IMR-90 (cell line): ENCODE measurements around the gene OPHN1. TPM values are rescaled to one million over a fixed set of nuclear protein-coding genes. Genes with fewer than 3 reads are reported as not detected.

ENCODE experiments used
- ATAC-seq: fragments of 200-7000 bp; cut with Tn5 transposase; 2 replicates; pipeline ENCODE4 v1.9.1; 2020; ENCODE audit warnings: low read depth, mild to moderate bottlenecking, moderate library complexity
- BruUV-seq: library from RNA; stranded (reverse); fragments of 400-500 nt; replicated peaks from 2 replicates; lab custom pipeline; 2021; lab: Mats Ljungman, UMichigan
- CTCF ChIA-PET: fragments of 300-600 bp; formaldehyde crosslinking; extraction: SDS; loops from one replicate; lab custom pipeline; 2021; ENCODE audit warnings: antibody characterized with exemption; lab: Yijun Ruan, JAX
- POLR2A ChIA-PET: fragments of 300-600 bp; sonication (Branson Sonifier 250); formaldehyde crosslinking; loops from one replicate; lab custom pipeline; 2022; ENCODE audit warnings: antibody characterized with exemption; ENCODE audit not compliant: unreplicated experiment; lab: Charles Lee
- DNase-seq: peaks from one replicate; pipeline ENCODE4 v3.0.0; 2013
- H2AFZ ChIP-seq: replicated peaks from 2 replicates; pipeline ENCODE3; 2013; ENCODE audit warnings: low read length, mild to moderate bottlenecking; ENCODE audit not compliant: poor library complexity
- H2AK5ac ChIP-seq: 2 replicates; pipeline ENCODE4 v1.6.1; 2013; ENCODE audit warnings: low read depth, low read length, inconsistent platforms
- H2AK9ac ChIP-seq: replicated peaks from 2 replicates; pipeline ENCODE3; 2013; ENCODE audit warnings: mild to moderate bottlenecking, low read depth, low read length, moderate library complexity; ENCODE audit not compliant: poor library complexity
- H2BK120ac ChIP-seq: 2 replicates; pipeline ENCODE4 v1.6.1; 2013; ENCODE audit warnings: low read depth, low read length, inconsistent platforms
- H2BK15ac ChIP-seq: 3 replicates; pipeline ENCODE4 v1.6.1; 2013; ENCODE audit warnings: low read depth, low read length, inconsistent platforms
- H2BK20ac ChIP-seq: 2 replicates; pipeline ENCODE4 v1.6.1; 2013; ENCODE audit warnings: low read depth, mild to moderate bottlenecking, inconsistent platforms, low read length, moderate library complexity
- H2BK5ac ChIP-seq: 2 replicates; pipeline ENCODE4 v1.6.1; 2013; ENCODE audit warnings: mild to moderate bottlenecking, low read depth, low read length, inconsistent platforms; ENCODE audit not compliant: poor library complexity, severe bottlenecking
- H3K14ac ChIP-seq: replicated peaks from 2 replicates; pipeline ENCODE4 v1.6.1; 2013; ENCODE audit warnings: low read depth, low read length, inconsistent platforms
- H3K18ac ChIP-seq: 2 replicates; pipeline ENCODE4 v1.6.1; 2013; ENCODE audit warnings: low read depth, low read length, control low read depth
- H3K23ac ChIP-seq: 2 replicates; pipeline ENCODE4 v1.6.1; 2013; ENCODE audit warnings: low read depth, low read length, inconsistent platforms
- H3K27ac ChIP-seq: 2 replicates; pipeline ENCODE4 v1.5.1; 2013; ENCODE audit warnings: mild to moderate bottlenecking, control low read depth, low read length; ENCODE audit not compliant: insufficient read depth
- H3K27me3 ChIP-seq: 2 replicates; pipeline ENCODE4 v1.6.1; 2013; ENCODE audit warnings: low read length; ENCODE audit not compliant: control insufficient read depth, insufficient read depth
- H3K36me3 ChIP-seq: 2 replicates; pipeline ENCODE4 v1.6.1; 2013; ENCODE audit warnings: low read length, mixed read lengths; ENCODE audit not compliant: control insufficient read depth, insufficient read depth
- H3K4ac ChIP-seq: 2 replicates; pipeline ENCODE4 v1.6.1; 2013; ENCODE audit warnings: low read depth, low read length, inconsistent platforms
- H3K4me1 ChIP-seq: 2 replicates; pipeline ENCODE4 v1.6.1; 2013; ENCODE audit warnings: low read length, mixed read lengths; ENCODE audit not compliant: control insufficient read depth, insufficient read depth
- H3K4me2 ChIP-seq: 2 replicates; pipeline ENCODE4 v1.6.1; 2013; ENCODE audit warnings: low read depth, mild to moderate bottlenecking, control low read depth, low read length, moderate library complexity
- H3K4me3 ChIP-seq: 2 replicates; pipeline ENCODE4 v1.5.1; 2013; ENCODE audit warnings: low read depth, mild to moderate bottlenecking, control low read depth, low read length, moderate library complexity; ENCODE audit not compliant: insufficient read depth
- H3K56ac ChIP-seq: 2 replicates; pipeline ENCODE4 v1.6.1; 2013; ENCODE audit warnings: low read length, inconsistent platforms; ENCODE audit not compliant: insufficient read depth; ENCODE audit errors: extremely low read depth
- H3K79me1 ChIP-seq, 2 experiments: 2 replicates each; pipeline ENCODE4 v1.6.1; 2013; ENCODE audit warnings: low read length in 2 of 2, inconsistent platforms in 1 of 2, low read depth in 1 of 2
- H3K9ac ChIP-seq: 2 replicates; pipeline ENCODE4 v1.6.1; 2013; ENCODE audit warnings: low read depth, low read length, control low read depth
- H3K9me1 ChIP-seq: 2 replicates; pipeline ENCODE4 v1.6.1; 2013; ENCODE audit warnings: low read length, inconsistent platforms; ENCODE audit not compliant: insufficient read depth
- H3K9me3 ChIP-seq: 2 replicates; pipeline ENCODE4 v1.6.1; 2013; ENCODE audit warnings: low read length; ENCODE audit not compliant: control insufficient read depth, insufficient read depth
- H4K20me1 ChIP-seq: 2 replicates; pipeline ENCODE4 v1.6.1; 2013; ENCODE audit warnings: low read length, inconsistent platforms; ENCODE audit not compliant: insufficient read depth
- H4K5ac ChIP-seq: 2 replicates; pipeline ENCODE4 v1.6.1; 2013; ENCODE audit warnings: mild to moderate bottlenecking, low read depth, low read length, control low read depth
- H4K8ac ChIP-seq, 2 experiments: 2 replicates each; pipeline ENCODE4 v1.6.1; 2013; ENCODE audit warnings: low read depth in 2 of 2, low read length in 2 of 2, control low read depth in 1 of 2, inconsistent platforms in 1 of 2
- H4K91ac ChIP-seq: 2 replicates; pipeline ENCODE4 v1.6.1; 2013; ENCODE audit warnings: low read depth, low read length, inconsistent platforms; ENCODE audit not compliant: insufficient read depth
- CEBPB ChIP-seq: IDR thresholded peaks from 2 replicates; pipeline ENCODE4 v1.6.1; 2012; ENCODE audit warnings: low read depth, low read length, improper control_type of control experiment
- CHD1 ChIP-seq: IDR thresholded peaks from 2 replicates; pipeline ENCODE4 v1.6.1; 2012; ENCODE audit warnings: low read depth, low read length, improper control_type of control experiment
- FOS ChIP-seq: fragments of 150-350 bp; IDR thresholded peaks from 2 replicates; pipeline ENCODE4 v1.6.1; 2016; ENCODE audit warnings: low read depth, low read length
- WGBS, 2 experiments: methylation state at CpG; one replicate each; pipeline versions ENCODE4 v1.1.5 to v1.1.7; 2013; ENCODE audit warnings: missing lambda C conversion rate in 2 of 2; ENCODE audit not compliant: insufficient read length in 1 of 2; ENCODE audit errors: extremely low coverage in 2 of 2; 5-methylcytosine and 5-hydroxymethylcytosine counted together
- dilution Hi-C: fragments of 300-500 bp; cut with HindIII; formaldehyde crosslinking; loops from one replicate; pipeline ENCODE4 v1.14.3; 2018; ENCODE audit warnings: low sequenced_read_pairs; ENCODE audit not compliant: unreplicated experiment
- in situ Hi-C: fragments of 300-500 bp; cut with MboI; formaldehyde crosslinking; loops from 3 replicates; pipeline ENCODE4 v1.14.3; 2019; ENCODE audit warnings: low sequenced_read_pairs, inconsistent platforms, mixed read lengths
- intact Hi-C: fragments of 100-400 bp; cut with micrococcal nuclease; formaldehyde crosslinking; loops from 2 replicates; pipeline ENCODE4 v1.10.0; 2022
- polyA plus RNA-seq, 3 experiments: library from polyadenylated mRNA; depleted of rRNA; stranded (reverse); fragments of >200 nt; gene quantifications; 2 replicates each; pipeline ENCODE4 v1.2.3, GENCODE V29; 2012; ENCODE audit warnings: low replicate concordance in 1 of 3
- total RNA-seq: library from RNA; depleted of rRNA; stranded (reverse); fragments of >200 nt; gene quantifications from 2 replicates; pipeline ENCODE4 v1.2.3, GENCODE V29; 2012

The OPHN1 gene
- total and polyA plus RNA-seq, 2 of the 4 experiments (the other 2 are of a cell fraction), result 4.0 to 13.1 TPM

- Histone ChIP-seq H3K18ac (no peak overlapping the region), H3K14ac (no peak overlapping the region), H3K36me3 (no peaks in the 10 kb centered on the region), H3K79me1 (no peaks in the 10 kb centered on the region), H3K9me1 (no peaks in the 10 kb centered on the region), H4K5ac (no peak overlapping the region), H4K91ac (no peak overlapping the region), H3K23ac (no peak overlapping the region), H3K56ac (no peak overlapping the region), H3K4me3 (no peak overlapping the region), H4K20me1 (no peaks in the 10 kb centered on the region), H2BK15ac (no peak overlapping the region), H3K27ac (no peak overlapping the region), H2BK20ac (no peak overlapping the region), H2AFZ (no peak overlapping the region), H3K9ac (no peak overlapping the region), H3K4me1 (0 out of 2 replicates have a peak, but pooled peaks cover 2% of the 10 kb centered on the region), H4K8ac (no peak overlapping the region), H2AK9ac (no peak overlapping the region), H3K27me3 (no peaks in the 10 kb centered on the region), H3K9me3 (no peaks in the 10 kb centered on the region), H2BK5ac (no peak overlapping the region), H2BK120ac (no peak overlapping the region), H3K4ac (no peak overlapping the region), H2AK5ac (no peak overlapping the region), H3K4me2 (no peak overlapping the region; the same call in 1 of the 2 replicates)
- ChIA-PET POLR2A (no interaction called here), CTCF (no interaction called here)
- 0% methylated on average over 1 of the region's 3 CpGs; no CpG with 5 or more reads in 1 of the 2 experiments for WGBS, 2 experiments
- no peak for TF ChIP-seq CHD1
- 0 out of 2 replicates have a peak, but pooled peaks have one; percentile 30 for TF ChIP-seq FOS
- peak; percentile 64 for TF ChIP-seq CEBPB
- DNase-seq (peak; percentile 72), ATAC-seq (peak; percentile 59)
- BruUV-seq, result no TSS peak
- intact Hi-C loops, result no loop called here
- in situ Hi-C loops, result loop anchor here (25.0 kb wide), 2 partner anchors 537 to 1212 kb away; no protein-coding TSS in a partner anchor
- dilution Hi-C loops, result no loop called here
These were observed 257.7 kb downstream of the OPHN1 start for GRCh38 chrX:68175562-68175961.
